CD4-positive, alpha-beta T cell treated with Interleukin-10 for 1 hour (primary cell): ENCODE results near the gene SHISA6.

Experiments
- DNase-seq: peaks from one replicate; pipeline ENCODE4 v3.0.0-alpha.2; 2020

Gene SHISA6

DNA sequence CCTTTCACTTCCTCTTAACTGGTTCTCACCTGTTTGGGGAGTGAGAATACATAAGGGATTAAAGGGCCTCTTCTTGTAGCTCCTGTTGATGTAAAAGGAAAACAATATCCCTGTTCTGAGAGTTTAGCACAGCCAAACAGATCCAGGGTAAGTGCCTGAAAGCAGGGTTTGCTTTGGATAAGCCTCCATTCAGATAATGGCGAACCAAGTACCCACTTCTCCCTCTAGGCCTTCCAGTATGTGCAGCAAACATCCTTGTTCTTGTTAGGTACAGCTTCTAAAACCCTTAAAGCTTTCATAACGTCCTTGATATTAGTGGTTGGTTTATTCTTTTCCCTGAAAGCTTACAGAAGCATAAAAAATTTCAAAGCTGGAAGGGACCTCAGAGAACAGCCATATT lies 226.6 kb downstream of the SHISA6 start:
- no peak for DNase-seq

DNA sequence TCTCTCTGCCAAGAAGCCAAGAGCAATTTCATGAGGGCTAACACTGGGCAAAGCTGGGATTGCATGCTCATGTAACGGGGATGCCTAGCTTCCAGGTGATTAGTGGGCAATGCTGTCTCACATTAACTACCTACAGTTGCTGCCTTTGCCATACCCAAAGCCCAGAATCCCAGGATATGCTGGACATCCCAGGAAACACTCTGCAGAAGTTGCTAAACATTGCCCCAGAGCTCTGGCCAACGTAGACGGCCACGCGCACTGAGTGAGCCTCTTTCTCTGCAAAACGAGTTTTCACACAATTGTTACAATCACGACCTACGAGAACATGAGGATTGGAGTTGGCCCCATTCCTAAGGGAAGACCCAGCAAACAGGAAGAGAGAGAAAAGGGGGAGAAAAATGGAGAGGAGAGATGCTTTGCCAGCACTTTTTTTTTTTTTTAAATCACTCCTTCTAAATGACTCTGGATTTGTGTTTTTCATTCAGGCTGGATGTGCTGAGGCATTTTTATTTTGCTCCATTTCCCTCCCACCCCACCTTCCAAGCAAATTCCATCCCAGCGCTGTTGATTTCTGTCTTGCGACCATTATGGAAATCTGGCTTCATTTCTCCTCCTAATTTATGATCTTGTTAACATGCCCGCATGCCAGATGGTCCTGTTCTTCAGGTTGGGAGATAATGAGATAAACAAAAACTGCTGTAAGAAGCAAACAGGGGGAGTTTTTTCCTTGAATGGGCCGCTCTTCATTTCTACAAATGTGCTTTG lies 244.5 kb downstream of the SHISA6 start:
- DNase-seq: no peak

DNA sequence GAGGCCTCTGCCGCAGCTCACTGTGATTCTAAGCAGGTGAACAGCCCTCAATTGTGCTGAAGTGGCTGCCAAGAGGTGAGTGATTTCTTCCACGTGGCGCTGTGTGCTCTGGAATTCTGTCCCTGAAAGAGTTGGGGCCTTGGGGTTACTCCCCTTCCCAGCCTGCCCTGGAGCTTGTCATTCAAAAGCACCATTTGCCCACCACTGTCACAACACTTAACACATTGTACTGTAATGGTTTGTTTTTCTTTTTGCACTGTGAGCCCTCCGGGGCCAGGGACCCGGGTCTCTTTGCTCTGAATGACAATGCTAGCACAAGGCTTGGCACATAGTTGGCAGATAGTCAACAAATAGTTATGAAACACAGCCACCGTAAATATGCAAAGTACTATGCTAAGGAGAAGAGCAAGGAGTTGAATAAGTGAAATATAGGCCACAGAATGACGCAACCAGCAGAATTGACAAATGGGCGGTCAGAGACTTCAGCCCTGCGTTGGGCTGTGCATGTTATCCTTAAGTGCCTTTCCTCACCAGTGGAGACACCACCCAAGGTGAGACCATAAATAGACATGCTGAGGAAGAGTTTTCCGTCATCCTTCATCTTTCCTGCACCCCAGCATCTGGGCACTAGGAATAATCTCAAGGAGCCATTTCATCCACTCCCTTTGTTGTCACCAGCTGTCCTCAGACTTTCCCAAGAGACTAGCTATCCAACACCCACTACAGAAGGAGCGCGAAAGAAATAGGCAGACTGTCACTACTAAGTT lies 245.3 kb downstream of the SHISA6 start:
- DNase-seq: no peak

DNA sequence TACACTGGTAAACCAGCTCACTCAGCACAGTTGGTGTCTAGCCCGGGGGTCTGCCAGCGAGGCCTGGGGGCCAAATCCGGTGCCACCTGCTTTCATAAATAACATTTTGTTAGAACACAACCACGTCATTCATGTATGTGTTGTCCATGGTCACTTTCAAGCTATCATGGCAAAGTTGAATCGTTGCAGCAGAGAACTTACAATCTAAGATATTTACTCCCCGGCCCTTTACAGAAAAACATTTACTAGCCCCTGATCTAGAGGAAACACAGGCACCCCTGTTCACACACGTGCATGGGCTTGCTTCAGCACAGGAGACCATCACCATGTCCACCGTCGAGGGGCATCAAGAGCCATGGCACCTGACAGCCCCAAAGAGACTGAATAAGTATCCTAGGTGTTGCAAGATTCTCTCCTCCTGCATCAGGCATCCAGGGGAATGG lies 245.9 kb downstream of the SHISA6 start:
- no peak for DNase-seq

DNA sequence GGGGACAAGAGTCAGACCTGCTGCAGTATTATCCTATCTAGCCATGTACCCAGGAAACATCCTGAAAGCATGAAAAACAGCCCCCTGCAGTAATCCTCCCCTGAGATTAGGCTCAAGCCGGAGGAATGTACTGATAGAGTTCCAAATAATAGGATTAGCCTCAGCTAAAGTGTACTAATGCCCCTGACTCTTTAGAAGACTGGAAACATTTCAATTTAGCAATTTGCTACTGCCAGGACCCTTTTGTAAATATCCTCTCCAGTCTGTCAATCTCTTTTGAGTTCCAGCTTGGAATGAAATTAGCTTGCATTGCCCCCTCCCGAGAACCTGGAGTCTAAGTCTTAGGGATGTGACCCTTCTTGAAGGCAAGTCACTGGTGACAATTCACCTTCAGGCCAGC lies 246.5 kb downstream of the SHISA6 start:
- DNase-seq: no peak

DNA sequence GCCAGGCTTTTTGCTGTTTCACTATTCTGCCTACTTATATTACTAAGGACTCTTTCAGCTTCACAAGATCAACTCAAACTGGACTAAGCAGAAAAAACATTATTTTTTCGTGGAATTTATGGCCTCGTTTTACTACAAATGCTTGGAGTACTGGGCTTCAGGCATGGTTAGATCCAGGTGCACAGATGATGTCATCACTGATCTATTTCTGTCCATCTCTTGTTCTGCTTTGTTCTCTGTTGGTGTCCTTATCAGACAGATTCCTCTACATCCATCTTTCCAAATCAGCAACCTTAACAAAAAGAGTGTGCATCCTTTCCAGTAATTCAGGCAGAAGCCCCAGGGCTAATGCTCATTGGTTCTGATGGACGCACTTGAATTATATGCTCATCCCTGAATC lies 247.4 kb downstream of the SHISA6 start:
- no peak for DNase-seq

DNA sequence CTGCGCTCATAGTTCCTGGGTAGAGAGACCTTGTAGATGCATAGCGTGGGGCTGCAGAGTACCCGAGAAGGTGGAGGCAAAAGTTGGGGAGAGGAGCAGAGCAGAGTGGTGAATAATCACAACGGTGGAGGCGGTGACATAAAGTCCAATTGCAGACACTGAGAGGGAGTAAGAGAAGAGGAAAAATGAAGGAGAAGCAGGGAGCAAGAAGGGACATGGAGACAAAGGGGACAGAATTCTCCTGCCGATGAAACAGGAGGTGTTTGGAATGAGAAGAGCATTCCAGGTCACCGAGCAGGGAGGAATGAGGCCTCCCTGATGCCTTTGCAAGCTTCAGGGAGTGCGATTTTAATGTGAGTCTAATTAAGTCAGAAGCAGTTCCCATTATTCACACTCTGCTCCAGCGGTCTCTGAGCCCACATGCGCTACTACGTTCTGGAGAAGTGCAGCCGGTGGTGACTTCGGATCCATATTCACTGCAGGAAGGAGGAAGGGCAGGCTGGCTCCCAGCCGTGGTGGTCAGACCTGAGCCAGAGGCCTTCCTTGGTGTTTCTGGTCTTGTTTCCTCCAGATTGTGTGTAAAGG lies 249.2 kb downstream of the SHISA6 start:
- no peak for DNase-seq

DNA sequence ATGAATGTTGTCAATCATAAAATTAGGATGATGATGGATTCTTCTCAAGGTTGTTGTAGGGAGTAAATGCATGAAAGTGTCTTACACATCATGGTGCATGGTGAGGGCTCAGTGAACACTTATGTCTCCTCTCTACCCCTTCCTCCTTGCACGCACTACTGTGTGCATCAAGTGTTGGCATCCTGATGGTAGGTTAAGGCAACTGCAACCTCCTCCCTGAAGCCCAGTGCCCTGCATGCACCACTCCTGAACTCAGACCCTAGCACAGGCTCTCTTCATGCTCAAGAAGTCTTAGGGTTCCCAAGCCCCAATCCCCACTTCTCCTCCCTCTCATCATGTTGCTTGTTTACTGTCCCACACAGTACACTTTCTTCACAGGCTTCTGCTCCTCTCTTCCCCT lies 251.5 kb downstream of the SHISA6 start:
- DNase-seq: no peak

DNA sequence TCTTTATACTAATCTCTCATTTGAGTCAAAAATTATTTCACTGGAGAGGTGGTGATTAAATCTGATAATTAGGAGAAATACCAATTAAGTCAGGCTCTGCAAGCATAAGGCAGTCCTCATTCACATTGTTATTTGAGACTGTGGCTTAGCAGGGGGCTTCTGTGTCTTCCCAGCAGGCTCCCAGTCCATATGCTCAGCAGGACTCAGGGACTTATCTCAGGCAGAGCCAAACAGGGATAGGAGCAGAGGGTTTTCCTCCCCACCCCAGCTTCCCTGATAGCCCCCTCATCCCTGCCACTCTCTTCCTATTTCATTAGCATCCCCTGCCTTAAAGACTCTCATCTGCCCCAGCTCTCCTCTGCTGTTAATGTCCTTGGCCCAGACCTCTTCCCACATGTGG lies 252.9 kb downstream of the SHISA6 start:
- no peak for DNase-seq

DNA sequence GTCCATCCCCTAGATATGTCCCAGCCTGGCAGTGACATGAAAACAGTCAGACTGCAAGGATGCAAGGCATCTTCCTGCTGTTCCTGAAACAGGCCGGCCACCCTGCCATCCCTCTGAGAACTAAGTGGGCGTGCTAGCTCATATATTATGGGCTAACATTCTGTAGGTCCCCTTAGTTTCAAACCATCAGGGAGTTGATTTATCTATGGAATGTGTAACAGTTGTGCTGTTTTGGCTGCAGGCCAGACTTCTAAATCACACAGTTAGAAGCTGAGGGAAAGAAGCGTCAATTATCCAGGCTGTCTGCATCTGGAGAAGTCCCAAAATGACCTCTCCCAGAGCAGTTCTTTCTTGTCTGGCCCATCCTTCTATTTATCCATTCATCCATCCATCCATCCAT lies 254.6 kb downstream of the SHISA6 start:
- DNase-seq: no peak

DNA sequence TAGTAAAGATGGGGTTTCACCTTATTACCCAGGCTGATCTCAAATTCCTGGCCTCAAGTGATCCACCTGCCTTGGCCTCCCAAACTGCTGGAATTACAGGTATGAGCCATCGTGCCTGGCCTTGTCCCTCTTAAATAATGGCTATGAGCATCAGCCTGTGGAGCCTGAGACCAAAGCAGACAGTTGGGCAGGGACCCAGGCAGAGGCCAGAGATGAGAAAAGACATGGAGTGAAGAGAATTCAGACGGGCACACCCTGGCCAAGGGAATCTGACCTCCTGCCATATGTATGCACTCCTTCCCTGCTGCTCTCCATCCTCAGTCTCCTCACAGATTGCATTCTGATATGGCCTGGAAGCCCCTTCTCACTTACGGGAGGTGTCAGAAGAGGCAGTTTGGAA lies 258.9 kb downstream of the SHISA6 start:
- no peak for DNase-seq

DNA sequence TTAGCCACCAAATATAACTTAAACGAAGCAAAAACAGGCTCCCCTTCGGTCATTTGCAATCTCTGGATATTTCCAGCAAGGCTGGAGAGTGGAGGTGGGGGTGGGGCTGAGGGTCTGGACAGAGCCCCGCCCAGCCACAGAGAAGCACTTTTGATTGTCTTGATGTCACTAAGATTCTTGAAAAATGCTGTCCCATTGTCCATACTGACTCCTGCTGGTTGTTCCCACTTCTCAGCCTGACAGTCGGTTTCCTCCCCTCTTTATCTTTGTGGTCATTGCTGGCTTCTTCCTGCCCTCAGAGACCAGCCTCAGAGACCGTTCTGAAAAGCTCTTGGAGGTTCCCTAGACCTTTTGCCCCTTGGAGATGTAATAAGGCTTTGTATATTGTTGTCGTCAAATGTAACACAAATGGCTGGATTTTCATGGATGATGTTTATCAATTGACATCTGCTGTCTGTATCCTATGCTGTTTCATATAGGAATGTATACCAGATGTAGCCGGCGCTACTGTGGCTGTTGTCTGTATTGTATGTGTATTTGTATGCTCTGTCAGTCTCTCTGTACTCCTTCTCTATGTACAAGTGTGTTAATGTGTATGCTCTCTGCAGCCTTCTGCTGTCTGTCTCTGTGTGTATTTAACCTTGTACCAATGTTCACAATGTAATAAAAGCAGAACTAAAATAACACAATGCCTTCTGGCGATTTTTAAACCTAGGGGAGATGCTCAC lies 262.5 kb downstream of the SHISA6 start:
- no peak for DNase-seq

DNA sequence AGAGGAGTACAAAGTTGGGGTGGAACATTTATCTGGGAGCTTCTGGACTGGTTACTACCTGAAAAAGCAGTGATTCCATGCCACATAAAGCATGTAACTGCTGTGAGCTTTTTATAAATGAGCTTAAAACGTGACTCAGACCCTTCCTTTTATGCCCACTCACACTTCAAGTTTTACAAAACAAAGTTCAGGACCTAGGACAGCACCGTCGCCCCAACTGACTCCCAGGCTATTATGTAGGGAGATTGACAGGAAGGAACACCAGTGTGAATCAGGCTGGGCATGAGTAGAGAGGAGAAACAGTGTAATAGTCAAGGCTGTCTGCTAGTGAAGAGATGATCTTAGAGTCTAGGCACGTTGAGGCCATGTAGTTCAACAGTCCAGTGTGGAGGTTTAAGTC lies 265.6 kb downstream of the SHISA6 start:
- DNase-seq: no peak

DNA sequence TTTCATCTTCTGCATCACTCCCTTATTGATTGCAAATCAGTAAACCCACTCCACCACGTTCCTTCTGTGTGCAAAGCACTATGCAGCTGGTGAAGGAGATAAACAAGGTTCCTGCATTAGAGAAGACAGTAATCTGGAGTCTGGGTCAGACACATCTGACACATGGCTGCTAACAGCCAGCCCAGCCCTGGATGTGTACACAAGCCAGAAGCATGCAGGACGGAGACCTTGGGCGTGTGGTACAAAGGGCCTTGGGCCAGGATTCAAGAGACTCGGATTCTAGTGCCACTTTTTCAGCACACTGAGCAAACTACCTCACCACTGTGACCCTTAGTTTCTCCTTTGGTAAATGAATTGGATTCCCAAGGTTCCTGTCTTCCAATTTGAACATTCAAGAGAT lies 270.7 kb downstream of the SHISA6 start:
- no peak for DNase-seq

DNA sequence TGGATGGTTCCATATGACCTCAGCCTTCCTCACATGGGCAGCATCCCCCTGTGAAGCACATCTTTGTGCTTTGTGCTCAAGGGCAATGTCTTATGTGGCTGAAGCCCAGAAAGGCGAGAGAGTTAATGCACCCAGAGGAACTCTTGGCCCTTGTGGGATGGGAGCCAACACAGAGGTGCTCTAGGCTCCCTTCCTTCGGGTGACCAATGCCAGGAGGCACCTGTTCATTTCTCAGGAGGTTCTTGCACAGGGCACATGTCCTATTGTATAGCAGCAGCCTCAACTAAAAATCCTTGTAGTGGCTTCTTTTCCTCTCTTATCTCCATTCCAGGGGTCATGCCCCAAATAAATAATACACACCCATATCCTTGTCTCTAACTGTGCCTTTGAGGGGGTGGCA lies 273.6 kb downstream of the SHISA6 start:
- DNase-seq: no peak

DNA sequence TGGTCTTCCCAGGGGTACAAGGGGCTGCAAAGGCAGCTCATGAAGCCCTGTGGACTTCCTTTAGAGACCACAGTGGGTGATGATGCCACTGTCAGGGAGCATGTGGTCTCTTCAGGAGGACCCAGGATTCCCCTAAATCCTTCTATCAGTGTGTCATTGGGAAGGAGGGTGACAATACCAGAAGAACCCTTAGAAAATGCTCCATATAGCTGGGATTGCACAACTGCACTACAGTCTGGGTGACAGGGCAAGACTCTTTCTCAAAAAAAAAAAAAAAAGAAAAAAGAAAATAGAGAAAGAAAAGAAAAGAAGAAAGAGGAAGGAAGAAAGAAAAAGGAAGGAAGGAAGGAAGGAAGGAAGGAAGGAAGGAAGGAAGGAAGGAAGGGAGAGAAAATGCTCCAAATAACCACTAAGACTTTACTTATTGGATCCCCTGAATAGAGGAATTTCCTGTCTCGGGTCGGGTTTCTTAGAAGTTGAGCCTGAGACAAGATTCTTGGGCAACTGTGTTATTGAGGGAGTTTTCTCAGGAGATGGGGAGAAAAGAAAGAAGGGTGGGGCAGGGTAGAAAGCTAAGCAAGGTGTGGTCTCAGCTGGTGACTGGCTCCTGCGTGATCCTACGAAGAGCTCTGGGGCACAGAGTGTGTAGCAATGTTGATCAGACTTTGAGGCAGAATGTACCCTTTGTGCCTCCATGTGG lies 274.1 kb downstream of the SHISA6 start:
- no peak for DNase-seq

DNA sequence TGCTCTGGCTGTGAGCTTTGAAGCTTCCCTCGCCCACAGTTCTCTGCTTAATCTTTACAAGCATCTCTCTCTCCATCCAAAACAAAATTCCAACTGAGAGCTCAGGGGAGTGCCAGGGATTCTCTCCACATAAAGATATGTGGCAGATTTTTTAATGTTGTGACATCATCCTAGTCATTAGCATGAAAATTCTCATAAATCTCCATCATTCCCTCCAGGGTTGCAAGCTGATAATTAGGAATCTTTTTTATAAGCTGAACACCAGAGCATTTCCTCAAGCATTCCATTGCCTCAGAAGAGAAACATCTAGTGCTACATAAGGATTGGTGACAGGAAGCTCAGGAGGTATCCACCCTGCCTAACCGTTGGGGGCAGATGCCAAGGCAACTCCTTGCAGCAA lies 274.9 kb downstream of the SHISA6 start:
- DNase-seq: no peak

DNA sequence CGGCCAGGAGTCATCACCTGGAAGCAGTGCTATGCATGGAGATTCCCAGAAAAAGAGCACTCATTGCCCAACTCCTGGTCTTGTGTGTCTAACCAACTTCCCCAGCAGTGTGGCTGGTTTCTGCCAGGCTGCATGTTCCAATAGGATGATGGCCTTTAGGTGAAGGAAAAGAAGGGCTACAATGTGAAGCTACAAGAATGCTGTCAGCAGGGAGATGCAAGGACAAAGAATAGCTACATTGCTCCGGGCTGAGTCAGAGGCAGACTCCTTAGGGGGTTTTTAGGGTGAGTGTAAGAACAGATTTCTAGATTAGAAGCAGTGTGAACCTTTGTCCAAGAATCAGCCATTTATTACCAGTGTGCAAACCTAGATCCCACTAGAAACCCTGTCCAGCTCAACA lies 294.2 kb downstream of the SHISA6 start:
- no peak for DNase-seq

DNA sequence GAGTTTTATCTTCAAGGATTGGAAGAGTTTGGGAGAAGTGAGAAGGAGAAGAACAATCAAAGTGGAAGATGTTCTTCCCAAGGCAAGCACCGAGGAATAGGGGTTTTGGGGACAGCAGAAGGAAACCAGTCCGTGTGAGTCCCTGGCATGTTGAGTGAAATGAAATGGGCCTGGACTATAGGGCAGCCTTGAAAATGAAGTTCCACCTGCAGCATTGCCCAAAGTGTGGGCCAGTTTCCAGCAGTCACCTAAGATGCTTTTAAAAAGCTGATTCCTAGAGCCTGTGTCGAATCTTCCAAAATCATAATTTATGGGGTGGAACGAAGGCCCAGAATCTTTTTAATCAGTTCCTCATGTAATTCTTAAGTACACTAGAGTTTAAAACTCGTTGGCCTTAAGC lies 297.4 kb downstream of the SHISA6 start:
- DNase-seq: no peak

DNA sequence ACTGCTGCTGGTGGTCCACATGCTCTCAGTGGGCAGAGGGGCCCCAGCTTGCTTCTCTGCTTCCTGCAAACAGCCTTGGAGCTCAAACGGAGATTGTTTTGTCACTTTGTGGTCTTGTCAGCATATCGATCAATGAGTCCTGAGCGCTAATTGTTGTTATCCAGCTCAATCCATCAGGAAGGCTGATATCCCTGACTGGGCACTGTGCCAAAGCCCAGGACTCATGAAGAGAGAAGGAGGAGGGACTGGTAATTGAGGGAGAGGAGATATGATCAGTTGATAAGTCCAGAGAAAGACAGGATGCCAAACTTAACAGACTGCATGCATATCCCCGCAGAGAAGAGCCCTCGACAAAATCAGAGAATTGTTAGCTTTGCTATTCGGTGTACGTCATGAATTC lies 298.6 kb downstream of the SHISA6 start:
- no peak for DNase-seq

DNA sequence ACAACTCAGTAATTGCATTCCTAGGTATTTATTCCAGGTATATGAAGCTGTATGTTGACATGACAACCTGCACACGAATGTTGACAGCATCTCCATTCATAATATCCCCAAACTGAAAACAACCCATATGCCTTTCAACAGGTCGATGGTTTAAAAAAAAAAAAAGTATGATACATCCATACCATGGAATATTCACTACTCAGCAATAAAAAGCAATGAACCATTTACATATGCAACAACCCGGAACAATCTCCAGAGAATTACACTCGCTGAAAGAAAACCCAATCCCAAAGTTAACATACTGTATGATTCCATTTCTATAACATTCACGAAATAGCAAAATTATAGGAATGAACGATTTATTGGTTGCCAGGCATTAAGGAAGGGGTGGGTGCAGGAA lies 304.0 kb downstream of the SHISA6 start:
- DNase-seq: no peak

DNA sequence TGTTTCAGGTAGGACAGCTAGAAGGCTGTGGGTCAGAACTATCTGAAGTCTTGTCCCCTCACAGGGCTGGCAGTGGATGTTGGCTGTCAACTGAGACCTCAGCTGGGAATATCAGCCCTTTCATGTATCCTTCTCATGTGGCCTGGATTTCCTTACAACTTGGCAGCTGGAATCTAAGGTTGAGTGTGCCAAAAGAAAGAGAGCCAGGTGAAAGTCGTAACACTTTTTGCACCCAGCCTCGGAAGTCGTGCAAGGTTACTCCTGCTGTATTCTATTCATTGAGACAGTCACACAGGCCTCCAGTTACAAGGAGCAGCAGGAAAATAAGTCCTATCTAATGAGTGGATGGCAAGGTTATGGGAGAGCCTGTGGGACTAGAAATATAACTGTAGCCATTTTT lies 304.7 kb downstream of the SHISA6 start:
- DNase-seq: no peak

DNA sequence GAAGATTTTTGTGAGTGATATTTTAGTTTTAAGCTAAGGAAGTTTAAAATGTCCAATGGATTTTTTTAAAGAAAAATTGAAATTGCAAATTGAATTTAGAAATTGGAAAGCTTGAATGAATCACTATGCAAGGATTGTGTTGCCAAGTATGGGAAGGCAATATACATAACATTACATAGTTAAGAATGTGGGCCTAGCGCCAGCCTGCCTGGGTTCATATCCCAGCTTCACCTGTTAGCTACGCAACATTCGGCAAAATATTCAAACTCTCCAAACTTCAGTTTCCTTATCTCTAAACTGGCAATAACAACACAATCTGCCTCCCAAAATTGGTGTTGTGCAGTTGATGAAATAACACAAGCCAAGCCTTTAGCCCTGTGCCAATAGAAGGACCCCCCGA lies 306.8 kb downstream of the SHISA6 start:
- DNase-seq: no peak
